HG02642 (cell line): Measurements from ENCODE around the gene API5.
A peak's percentile ranks its signal among the peaks of the same experiment; 100 is the strongest.
"Not testable (repeated sequence)": the region's sequence is repeated elsewhere in the genome, so short reads cannot be mapped to it uniquely, and the experiment has no call there.

Experiments used
- ATAC-seq: cut with Tn5 transposase; IDR thresholded peaks from one replicate; pipeline ENCODE4 v1.9.1; 2021; ENCODE audit warnings: mild to moderate bottlenecking; ENCODE audit not compliant: unreplicated experiment, poor library complexity

API5 gene

DNA sequence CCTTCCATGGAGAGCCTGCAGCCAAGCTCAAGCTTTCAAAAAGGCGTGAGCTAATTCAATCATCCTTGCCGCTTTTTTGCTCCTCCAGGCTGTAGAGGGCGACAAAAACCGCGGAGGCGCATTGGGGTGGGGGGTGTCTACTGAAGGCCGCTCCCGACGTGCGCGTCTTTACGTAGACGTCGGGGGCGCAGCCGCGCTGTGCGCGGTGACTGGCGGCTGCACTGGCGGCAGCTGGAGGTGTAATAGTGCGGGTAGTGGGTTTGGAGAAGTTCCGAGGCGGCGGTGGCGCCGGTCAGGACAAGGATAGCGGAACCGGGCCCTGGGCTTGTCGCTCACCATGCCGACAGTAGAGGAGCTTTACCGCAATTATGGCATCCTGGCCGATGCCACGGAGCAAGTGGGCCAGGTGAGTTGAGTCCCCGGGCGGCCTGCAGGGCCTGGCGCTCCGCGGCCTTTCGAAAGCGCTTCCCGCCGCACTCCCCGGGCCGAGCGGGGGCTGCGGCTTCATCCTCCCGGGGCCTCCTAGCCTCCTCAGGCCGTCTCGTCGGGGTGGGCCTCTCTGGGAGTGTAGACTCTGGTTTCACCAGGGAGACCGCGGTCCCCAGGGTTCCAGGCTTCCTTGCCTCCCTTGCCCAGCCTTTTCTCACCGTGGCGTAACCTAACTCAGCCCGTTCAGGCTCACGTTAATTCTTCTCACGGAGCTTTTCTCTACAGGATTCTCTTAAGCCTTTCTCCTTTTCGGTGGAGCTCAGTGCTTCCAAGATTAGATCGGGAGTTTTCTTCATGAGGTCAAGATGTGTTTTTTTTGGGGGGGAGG is at the start of gene API5:
Gene API5, plus strand, starts transcription at position 206 of the 817 bp plus-strand sequence. Its CDS starts 132 bp downstream, at position 338.
- ATAC-seq: peak; percentile 99

DNA sequence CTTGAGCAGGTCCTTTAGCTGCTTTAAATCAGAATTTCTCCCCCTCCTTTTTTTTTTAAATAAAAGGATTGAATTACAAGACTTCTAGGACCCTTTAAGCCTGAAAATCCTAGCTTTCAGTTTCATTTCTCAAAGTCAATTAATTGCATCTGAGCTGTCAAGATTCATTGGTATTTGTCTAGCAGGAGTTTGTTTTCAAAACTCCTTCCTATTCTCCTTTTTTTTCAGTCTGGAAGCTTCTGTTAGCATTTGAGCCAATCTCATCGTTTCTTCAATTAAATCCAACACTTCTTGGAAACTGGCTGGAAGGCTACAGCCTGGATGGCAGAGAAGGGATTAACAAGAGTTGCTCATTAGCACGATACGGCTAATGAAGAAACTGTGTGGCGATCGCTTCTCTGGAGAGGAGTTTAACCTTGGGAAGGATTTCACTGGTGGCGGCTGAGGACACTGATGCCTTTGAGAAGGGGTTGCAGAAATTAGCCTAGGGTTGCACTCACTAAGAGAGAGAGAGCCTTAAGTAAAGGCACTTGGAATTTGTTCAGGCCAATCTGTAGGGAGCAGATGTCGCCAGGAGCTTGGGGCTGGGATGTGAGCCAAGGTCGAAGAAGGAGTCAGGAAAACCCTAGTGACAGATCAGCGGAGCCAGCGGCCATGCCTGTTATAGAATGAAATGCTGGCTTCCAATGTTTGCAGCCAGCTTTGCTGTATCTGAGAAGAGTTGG is 43.8 kb upstream of the API5 start:
- ATAC-seq: no peak

DNA sequence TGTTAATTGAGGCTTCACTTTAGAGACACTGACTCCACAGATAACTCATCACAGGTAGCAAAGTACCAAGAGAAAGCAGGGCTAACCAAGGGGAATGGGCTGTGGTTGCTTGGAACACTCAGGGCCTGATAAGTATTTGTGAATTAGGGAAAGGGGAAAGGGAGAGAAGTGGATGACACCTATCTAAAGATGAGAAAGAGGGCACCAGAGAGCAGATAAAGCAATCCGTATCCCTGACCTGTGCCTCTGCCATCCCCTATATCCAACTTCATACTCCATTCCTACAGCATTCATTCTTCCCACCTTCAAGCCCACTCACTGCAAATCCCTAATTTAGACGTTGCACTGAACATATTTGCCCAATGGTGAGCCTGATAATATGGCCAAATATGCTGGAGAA is 43.0 kb upstream of the API5 start:
- no peak for ATAC-seq

DNA sequence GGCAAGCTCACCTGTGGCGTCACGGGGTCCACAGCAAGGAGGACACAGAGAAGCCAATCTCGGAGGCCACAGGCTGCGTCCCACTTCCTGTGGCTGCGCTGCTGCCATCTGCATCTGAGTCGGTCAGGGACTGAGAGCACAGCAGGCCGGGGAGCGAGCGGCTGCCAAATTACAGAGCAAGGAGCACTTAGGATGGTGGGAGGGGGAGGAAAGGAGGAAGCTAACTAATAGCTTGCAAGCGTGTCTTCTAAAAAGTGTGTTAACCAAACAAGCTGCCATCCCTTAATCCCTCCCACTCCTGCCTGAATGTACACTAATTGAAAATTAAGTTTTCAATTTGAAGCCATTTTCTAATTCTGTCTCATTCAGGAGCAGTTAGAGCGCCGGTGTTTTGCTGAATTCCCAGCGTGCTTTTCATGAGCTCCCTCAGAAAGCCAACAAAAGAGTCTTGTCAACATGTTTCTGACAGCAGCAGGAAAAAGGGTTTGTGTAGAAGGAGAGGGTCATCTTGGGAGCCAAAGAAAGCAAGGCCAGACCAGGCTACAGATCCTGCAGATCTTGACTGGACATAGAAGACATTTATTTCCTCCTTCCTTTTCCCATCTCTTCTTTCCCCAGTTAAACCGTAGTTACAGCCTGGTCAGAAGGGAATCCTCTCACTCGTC is 42.4 kb upstream of the API5 start:
- no peak for ATAC-seq

DNA sequence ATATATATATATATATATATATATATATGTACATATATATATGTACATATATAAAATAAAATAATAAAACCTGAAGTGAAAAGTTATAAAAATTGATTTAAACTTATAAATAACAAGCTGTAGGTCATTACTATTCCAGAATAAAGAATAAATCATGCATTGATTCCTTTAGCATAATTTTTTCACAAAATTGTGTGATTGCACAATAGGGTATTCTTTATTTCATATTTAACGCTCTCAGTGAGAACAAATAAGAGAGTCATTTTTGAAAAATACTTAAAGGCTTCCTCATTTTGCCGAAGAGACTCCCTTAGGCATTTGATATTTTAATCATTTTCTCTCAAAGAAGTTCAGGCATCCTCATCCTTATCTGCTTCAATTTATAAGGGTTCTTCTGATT is 41.3 kb upstream of the API5 start:
- ATAC-seq: no peak

DNA sequence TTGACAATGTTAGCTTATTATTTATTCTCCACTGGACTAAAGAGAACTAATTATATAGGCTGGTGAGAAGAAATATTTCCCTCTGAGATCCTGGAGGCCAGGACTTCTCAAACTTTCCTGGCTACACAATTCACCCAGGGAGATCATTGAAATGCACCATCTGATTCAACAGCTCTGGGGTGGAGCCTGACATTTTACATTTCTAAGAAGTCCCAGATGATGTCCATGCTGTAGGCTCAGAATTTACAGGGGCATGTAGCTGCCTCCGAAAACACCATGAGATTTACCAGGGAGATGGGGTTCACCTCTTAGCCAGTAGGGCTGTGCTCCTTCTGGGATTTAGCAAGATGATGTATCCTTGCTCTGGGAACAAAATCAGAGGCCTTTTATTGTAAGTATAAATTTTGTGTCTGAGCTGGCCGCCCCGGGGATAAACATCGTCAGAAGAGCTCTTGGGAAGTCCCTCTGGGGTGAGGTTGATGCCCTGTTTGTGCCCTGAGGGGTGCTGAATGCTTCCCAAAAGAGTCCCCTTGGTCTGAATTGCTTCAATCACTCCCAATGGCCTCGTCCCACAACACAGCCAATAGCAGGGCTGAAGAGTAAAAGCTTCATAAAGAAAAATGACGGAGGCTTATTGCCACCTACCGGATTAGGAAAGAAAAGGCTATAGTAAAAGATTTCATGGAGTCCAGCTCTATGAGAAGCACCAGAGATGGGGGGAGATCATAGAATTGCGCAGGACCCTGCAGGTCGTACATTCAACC is 33.4 kb upstream of the API5 start:
- ATAC-seq: no peak

DNA sequence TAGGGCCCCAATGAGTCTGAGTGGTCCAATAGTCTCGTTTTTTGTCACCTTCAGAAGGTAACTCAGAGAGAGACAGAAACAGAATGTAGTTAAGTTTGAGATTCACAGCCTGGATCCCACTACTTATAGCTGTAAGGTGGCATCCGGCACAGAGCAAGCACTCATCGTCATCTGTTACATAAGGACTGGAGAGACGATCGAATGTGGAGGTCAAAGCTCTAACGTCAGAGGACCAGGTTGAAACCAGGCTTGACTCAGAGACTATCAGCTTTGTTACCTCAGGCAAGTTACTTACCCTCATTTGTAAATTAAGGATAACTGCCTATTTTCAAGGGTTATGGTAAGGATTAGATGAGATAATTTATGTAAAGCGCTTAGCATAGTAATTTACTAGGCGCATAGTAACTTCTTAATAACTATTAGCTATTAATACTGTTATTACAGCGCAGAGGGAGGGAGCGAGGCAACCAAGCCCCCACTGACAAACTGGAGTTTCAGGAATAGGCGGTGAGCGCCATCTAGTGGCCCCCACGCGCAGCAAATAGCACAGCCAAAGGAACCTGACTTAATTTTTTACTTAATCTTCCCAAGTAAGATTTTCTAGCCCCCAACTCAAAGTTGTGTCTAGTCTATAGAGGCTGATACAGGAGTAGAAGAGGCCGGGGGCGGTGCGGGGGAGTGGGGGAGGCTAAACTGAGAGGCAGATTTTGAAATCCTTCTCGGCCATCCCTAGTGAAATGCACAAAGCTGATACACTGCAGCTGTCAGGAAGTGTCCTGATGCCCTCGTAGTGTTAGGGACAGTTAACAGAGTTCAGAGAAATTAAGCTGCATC is 29.0 kb upstream of the API5 start:
- ATAC-seq: peak; percentile 79

DNA sequence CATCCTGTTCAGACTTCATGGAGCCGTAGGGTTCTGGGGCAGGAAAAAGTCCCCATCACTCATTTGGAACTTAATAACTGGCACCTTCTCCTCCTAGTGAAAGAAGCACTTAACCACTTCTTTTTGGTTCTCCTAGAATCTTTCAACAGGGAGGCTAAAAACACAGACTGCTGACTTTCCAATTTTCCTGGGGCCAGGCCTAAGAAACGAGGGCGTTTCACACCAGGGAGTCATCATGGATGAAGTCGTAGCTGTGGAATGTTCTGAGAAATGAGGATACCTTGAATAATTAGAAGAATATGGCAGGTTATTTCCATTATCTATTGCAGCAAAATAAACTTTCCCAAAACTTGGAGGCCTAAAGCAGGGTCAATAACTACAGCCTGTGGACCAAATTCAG is 26.0 kb upstream of the API5 start:
- no peak for ATAC-seq

DNA sequence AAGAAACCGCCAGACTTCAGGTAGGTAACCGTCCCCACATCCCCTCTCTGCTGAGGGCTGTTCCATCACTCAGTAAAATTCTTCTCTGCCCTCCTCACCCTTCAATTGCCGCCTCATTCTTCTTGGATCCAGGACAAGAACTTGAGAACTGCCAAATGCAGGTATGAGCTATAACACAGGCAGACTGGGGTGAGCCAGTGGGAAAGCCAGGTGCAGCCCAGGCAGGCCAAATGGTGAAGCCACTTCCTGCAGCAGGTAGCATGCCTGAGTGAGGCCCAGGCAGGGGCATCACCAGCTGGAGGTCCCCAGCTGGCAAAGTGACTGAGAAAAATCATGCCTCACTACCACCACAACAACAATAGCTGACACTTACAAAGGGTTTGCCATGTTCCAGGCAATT is 22.4 kb upstream of the API5 start:
- no peak for ATAC-seq

DNA sequence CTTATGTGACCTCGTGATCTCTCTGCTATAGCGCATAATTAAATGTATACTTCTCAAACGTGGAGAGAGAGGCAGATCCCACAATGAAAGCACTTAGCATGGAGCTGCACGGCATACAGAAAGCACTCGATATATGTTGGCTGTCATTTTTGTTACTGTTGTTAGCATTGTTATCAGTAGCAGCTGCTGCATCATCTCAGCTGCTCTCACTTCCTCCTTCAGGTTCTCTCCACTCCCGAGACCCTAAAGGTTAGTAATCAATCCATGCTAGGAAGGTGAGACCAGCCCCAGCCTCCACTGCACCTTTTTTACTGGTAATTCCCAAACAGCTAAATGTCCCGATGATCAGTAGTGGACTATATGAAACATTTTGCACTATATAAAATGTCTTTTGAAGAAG is 13.4 kb upstream of the API5 start:
- no peak for ATAC-seq

DNA sequence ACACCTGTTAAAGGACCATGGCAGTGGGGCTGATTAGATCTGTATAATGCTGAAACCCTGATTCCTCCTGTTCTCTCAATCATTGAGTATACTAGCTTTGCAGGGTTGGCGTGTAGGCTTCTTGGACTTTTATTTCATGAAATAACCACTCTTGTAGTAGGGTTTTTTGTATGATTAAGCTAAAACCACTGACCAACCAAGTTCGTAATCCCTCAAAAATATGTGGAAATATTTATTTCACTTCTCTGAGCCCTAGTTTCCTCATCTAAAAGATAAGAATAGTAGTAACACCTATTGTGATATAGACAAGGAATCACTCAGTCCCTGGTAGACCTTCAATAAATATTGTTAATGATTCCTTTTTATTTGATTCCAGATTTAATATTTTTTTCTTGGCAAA is 4.2 kb downstream of the API5 start:
- ATAC-seq: no peak

DNA sequence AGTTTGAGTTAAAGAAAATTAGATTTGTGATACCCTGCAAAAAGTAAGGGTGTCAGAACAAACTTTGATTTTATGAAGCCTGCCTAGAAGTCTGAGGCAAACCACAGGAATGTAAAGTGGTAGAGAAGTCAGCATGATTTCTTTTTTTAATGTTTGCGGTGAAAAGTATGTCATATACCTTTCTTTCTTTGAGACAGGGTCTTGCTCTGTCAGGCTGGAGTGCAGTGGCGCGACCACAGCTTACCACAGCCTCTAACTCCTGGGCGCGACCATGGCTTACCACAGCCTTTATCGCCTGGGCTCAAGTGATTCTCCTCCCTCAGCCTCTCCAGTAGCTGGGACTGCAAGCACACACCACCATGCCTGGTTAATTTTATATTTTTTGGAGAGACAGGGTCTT is 4.7 kb downstream of the API5 start:
- no peak for ATAC-seq

DNA sequence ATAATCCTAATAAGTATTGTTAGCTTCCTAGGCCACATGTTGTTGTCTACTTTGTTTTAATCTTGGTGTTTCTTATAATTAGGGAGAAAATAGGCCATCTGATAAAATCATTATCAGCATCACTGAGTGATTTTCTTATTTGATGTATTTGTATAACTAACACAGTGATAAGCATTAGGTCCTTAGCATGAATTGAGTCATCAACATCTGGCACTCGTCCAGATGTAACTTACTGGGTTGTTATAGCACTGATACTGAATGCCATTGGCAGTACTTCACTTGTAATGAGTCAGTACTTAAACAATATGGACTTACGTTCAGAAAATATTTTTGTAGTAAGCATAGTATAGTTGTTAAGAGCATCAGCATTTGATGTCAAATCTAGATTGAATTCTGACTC is 16.2 kb downstream of the API5 start:
- ATAC-seq: no peak

DNA sequence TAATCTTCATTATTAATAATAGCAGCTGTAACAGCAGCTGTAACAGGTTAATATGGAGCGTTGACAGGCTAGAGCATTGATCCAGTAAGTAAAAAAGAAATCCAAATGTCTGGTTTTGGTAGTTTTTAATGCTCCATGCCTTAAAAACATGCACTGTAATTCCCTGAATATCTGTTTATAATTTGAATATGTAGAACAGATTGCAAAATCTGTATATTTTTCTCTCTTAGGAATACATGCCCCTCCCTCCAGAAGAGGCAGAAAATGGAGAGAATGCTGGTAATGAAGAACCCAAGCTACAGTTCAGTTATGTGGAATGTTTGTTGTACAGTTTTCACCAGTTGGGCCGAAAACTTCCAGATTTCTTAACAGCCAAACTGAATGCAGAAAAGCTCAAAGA is 16.7 kb downstream of the API5 start:
- no peak for ATAC-seq

DNA sequence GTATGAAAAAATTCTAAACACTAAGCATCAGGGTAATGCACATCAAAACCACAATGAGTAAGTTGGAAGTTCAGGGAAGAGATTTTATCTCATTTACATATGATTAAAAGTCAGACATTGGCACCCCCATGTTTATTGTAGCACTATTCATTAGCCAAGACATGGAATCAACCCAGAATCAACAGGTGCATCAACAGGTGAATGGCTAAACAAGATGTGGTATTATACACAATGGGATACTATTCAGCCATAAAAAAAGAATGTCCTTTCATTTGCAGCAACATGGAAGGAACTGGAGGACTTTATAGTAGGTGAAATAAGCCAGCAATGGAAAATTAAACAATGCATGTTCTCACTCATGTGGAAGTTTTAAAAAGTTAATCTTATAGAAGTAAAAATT is 29.4 kb downstream of the API5 start:
- ATAC-seq: no peak

DNA sequence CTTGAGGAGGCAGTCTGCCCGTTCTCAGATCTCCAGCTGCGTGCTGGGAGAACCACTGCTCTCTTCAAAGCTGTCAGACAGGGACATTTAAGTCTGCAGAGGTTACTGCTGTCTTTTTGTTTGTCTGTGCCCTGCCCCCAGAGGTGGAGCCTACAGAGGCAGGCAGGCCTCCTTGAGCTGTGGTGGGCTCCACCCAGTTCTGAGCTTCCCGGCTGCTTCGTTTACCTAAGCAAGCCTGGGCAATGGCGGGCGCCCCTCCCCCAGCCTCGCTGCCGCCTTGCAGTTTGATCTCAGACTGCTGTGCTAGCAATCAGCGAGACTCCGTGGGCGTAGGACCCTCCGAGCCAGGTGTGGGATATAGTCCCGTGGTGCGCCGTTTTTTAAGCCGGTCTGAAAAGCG is 39.6 kb downstream of the API5 start:
- not testable (repeated sequence) for ATAC-seq

DNA sequence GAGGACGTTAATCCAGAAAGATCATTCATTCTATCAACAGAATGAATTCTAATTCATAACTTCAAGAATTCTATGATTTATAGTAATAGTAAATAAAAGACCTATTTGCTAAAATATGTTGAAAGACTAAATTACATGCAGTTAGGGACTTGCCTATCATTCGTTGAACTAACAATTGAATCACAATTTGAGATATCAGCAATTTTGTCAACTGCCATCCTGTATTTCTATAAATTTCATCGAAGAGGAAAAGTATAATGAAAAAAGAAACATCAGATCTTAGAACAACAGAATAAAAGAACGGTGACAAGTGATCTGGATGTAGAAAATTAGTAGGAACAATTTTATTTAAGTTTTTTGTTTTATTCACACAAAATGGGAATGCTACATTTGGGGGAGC is 42.5 kb downstream of the API5 start:
- ATAC-seq: no peak

DNA sequence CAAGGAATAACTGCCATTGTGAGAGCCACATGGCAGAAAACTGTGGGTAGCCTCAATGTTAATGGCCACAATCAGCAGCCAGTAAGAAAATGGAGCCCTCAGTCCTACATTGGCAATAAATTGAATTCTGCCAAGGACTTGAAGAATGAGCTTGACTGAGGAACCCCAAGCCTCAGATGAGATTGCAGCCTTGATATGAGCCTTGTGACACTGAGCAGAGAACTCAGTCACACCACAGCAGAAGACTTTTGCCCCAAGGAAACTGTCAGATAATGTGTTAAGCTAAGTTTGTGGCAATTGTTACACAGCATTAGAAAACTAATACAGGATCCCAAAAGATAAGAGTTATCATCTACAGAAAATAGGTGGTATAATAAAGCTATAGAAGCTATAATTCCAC is 44.5 kb downstream of the API5 start:
- ATAC-seq: no peak

DNA sequence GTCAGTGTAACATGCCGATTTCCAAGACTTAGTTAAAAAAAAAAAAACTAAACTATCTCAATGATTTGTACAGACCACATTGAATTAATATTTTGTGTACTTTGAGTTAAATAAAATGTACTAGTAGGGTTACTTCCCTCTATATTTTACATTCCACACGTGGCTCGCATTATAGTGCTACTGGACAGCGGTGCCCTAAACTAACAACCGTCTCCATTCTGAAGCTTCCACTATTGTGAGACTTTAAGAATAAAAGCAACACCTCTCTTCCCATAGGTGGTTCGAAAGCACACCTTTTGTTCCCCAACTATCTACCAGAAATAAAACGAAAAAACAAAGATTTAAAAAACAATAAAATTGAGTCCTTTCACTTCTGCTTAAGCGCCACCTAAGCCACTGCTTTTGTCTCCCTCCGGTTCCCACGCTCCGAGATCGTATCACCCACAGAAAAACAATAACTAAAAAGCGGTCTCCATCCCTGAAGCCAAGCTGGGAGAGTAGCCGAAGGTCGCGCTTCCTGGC is 46.5 kb downstream of the API5 start:
- ATAC-seq: no peak
